SKM-1 treated with dmso at 0.1 percent for 144 hours (cell line): ENCODE data around the gene SIRT6.
"Not testable (repeated sequence)": the region's sequence is repeated elsewhere in the genome, so short reads cannot be mapped to it uniquely, and the experiment has no call there.

Experiments used
- DNase-seq: peaks from one replicate; lab custom pipeline; 2025; ENCODE audit not compliant: unreplicated experiment; lab: John Stamatoyannopoulos, UW

The SIRT6 gene

DNA sequence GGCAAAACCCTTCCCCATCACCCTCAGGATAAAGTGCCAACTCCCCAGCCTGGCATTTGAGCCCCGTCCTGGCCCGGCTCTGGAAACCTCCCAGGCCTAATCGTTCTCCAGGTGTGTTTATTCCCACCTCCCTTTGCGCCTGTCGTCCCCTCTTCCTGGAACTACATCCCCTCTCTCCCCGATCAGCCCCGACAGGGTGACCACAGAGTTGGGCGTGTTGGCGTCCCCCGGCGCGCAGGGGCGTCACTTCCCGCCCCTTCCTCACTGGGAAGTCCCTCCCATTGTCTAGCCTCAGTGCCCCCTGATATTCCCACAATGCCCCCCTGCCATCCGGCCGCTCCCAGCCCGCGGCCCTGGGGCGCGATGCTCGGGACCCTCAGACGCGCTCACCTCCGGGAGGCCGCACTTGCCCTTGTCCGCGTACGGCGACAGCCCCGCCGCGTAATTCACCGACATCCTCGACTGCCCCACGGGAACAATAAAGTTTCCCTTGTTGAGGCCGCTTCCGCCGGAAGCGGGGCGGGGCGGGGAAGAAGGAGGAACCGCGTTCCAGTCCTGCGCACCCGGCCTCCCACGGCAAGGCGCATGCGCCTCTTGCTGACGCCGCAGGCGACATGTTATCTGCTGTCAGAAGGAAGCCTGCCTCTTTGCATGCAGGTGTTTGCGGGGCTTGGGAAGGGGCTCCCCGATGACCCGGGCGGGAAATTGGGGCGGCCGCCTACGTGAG lies at the start of gene SIRT6, which contains the start of gene ANKRD24:
TSS of gene SIRT6 (minus strand) at position 480 of the 727 bp plus-strand sequence. CDS start at position 456, 24 bp downstream.
TSS of gene ANKRD24 (plus strand) at position 606 of the 727 bp plus-strand sequence. CDS start 3,737 bp downstream, outside the sequence.
- DNase-seq: peak; percentile 87

DNA sequence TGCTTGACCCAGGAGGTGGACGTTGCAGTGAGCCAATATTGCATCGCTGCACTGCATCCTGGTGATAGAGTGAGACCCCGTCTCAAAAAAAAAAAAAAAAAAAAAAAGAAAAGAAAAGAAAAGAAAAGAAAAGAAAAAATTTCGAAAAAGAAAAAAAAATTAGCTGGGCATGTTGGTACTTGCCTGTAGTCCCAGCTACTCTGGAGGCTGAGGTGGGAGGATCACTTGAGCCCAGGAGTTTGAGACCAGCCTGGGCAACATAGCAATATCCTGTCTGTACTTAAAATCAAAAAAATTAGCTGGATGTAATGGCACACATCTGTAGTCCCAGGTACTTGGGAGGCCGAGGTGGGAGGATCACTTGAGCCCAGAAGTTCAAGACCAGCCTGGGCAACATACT lies 49.8 kb upstream of the SIRT6 start:
- not testable (repeated sequence) for DNase-seq

DNA sequence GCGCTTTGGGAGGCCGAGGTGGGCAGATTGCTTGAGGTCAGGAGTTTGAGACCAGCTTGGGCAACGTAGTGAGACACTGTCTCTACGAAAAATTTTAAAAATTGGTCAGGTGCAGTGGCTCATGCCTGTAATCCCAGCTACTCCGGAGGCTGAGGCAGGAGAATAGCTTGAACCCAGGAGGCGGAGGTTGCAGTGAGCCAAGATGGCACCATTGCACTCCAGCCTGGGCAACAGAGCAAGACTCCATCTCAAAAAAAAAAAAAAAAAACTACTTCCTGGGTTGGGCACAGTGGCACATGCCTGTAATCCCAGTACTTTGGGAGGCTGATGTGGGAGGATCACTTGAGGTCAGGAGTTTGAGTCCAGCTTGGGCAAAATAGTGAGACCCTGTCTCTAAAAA lies 49.2 kb upstream of the SIRT6 start:
- not testable (repeated sequence) for DNase-seq

DNA sequence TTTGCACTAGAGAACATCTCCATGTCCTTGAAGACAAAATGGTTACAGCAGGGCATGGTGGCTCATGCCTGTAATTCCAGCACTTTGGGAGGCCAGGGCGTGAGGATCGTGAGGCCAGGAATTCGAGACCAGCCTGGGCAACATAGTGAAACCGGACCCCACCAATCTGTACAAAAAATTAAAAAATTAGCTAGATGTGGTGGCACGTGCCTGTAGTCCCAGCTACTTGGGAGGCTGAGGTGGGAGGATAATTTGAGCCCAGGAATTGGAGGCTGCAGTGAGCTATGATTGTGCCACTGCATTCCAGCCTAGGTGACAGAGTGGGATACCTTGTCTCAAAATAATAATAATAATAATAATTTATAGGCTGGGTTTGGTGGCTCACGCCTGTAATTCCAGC lies 47.9 kb upstream of the SIRT6 start:
- not testable (repeated sequence) for DNase-seq

DNA sequence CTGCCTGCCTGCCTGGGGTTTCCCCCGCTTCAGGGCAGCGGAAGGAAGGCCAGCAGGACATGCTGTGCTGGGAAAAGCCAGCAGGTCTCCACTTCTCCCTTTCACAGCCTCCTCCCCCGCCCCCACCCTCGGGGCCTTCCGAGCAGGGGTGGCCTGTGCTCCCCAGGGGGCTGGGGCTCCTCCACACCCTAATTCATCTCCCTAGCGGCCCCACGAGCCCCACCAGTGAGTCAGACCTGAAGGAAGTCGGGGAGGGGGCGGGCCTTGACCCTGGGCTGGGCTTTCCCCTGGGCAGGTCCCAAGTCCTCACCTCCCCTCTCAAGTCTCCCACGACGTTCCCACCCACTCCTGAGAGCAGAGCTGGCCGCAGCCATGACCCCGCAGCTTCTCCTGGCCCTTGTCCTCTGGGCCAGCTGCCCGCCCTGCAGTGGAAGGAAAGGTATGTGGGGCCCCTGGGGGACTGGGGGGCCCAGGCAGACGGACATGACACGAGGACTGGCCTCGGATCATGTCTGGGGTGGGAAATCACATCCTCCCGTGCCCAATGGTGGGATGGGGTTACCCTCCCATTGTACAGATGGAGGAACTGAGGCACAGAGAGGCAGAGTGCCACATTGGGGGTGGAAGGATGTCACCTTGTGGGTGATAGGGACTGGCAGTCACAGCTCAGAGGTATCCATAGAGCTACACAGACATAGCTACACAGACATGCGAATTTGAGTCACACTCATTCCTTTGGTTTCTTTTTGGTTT lies 47.0 kb upstream of the SIRT6 start, which contains the start of gene EBI3:
TSS of gene EBI3 (plus strand) at position 345 of the 753 bp plus-strand sequence. CDS start at position 373, 28 bp downstream.
- DNase-seq: no peak

DNA sequence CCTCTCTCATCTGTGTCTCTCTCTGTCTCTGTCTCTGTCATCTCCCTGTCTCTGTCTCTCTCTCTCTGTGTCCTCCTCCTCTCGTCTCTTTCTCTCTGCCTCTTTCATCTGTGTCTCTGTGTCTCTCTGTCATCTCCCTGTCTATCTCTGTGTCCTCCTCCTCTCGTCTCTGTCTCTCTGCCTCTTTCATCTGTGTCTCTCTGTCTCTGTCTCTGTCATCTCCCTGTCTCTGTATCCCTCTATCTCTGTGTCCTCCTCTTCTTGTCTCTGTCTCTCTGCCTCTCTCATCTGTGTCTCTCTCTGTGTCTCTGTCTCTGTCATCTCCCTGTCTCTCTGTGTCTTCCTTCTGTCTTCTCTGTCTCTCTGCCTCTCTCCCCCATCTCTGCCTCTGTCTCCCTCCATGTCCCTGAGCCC lies 46.4 kb upstream of the SIRT6 start:
- no peak for DNase-seq

DNA sequence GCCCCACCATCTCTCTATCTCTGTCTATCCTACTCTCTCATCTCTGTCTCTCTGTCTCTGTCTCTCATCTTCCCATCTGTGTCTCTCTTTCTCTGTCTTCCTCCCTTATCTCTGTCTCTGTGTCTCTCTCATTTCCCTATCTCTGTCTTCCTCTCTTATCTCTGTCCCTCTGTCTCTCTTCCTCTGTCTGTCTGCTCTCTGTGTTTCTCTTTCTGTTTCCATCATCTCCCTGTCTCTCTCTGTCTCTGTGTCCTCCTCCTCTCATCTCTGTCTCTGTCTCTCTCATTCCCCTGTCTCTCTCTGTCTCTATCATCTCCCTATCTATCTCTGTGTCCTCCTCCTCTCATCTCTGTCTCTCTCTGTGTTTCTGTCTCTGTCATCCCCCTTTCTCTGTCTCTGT lies 45.4 kb upstream of the SIRT6 start:
- no peak for DNase-seq

DNA sequence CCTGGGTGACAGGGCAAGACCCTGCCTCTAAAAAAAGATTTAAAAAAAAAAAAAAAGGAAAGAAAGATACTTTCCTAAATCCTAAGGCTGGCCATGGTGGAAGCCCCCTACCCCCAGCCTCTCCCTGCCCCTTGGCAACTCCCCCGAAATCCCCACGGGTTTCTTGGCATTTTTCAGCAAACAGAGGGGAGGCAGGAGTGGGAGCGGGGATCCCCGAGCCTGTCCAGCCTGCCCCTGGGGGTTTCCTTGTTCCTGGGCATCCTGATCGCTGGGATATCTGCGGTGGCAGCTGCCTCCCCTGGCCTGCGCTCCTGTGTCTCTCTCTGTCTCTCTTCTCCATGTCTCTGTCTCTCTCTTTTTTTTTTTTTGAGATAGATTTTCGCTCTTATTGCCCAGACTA lies 43.5 kb upstream of the SIRT6 start:
- no peak for DNase-seq

DNA sequence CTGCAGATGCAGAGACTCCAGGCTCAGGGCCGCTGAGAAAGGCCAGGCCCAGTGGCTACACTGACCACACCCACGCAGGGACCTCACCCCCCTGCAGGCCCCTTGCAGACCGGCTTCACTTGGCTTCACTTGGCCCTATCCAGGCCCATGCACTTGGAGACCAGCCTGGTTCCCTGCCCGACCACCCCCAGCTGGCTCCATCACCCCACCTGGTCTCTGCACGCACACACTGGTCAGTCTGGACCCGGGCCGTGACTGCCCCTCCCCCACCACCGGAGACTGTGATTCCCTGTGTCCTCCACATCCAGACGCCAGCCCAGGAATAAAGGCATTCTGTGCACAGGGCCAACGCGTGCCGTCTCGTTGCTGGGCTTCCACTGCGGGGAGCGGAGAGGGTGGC lies 42.1 kb upstream of the SIRT6 start:
- DNase-seq: no peak

DNA sequence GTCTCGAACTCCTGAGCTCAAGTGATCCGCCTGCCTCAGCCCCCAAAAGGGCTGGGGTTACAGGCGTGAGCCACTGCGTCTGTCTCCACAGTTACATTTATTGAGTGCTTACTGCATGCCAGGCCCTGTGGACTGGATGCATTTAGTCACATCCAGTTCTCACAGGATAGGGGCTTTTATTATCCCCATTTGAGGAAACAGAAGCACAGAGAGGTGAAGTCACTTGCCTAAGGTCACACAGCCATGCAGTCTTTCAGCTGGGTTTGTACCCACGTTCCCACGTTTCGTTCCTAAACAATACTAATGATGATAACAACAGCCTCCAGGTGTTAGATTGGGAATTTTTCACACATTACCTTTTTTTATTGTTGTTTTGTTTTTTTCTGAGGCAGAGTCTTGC lies 37.8 kb upstream of the SIRT6 start:
- DNase-seq: no peak

DNA sequence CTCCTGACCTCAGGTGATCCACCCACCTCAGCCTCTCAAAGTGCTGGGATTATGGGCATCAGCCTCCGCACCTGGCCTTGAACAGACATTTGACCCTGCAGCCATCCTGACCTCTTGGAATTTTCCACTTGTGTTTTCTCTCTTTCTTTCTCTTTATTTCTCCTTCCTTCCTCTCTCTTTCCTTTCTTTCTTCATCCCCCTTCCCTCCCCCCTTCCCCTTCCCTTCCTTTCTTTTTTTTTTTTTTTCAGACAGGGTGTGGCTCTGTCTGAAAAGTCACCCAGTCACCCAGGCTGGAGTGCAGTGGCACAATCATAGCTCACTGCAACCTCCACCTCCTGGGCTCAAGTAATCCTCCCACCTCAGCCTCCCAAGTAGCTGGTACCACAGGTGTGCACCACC lies 36.2 kb upstream of the SIRT6 start:
- not testable (repeated sequence) for DNase-seq

DNA sequence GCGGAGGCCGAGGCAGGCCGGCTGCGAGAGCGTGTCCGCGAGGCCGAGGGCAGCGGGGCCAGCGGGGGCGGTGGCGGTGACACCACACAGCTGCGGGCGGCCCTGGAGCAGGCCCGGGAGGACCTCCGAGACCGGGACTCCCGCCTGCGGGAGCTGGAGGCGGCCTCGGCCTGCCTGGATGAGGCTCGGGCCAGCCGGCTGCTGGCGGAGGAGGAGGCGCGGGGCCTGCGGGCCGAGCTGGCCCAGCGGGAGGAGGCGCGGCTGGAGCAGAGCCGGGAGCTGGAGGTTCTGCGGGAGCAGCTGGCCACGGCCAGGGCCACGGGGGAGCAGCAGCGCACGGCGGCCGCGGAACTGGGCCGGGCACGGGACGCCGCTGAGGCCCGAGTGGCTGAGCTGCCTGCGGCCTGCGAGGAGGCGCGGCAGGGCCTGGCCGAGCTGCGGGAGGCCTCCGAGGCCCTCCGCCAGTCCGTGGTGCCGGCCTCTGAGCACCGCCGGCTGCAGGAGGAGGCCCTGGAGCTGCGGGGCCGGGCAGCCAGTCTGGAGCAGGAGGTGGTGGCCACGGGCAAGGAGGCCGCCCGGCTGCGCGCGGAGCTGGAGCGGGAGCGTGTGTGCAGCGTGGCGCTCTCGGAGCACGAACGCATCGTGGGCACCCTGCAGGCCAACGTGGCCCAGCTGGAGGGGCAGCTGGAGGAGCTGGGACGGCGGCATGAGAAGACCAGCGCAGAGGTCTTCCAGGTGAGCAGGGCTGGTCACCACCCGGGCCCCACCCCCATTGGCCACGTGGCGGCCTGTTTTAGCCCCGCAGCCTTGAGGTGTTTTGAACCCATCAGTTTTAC lies 35.3 kb upstream of the SIRT6 start:
- DNase-seq: no peak

DNA sequence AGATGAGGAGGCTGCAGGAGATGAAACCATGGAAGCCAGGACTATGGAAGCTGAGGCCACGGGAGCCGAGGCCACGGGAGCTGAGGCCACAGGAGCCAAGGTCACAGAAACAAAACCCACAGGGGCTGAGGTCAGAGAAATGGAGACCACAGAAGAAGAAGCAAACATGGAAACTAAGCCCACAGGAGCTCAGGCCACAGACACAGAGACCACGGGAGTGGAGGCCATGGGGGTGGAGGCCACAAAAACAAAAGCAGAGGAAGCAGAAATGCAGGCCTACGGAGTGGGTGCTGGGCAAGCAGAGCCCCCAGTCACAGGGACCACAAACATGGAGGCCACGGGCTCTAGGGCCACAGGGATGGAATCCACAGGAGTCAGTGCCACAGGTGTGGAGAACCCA lies 34.5 kb upstream of the SIRT6 start:
- no peak for DNase-seq

DNA sequence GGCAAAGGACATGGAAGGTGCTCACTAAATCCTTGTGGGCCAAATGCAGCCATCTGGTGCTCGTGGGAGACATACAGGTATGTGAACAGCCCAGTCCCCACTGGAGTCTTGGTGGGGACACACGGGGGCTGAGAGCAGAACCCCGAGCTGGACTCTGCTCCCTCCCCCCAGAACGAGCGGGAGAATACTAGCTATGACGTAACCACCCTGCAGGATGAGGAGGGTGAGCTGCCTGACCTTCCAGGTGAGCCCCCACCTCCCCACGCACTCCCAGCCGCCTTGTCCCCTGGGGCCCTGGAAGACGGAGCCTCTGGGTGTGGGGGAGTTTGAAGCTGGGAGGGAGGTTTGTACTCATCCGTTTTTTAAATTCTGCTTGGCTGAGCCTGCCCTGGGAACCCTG lies 33.4 kb upstream of the SIRT6 start:
- DNase-seq: no peak

DNA sequence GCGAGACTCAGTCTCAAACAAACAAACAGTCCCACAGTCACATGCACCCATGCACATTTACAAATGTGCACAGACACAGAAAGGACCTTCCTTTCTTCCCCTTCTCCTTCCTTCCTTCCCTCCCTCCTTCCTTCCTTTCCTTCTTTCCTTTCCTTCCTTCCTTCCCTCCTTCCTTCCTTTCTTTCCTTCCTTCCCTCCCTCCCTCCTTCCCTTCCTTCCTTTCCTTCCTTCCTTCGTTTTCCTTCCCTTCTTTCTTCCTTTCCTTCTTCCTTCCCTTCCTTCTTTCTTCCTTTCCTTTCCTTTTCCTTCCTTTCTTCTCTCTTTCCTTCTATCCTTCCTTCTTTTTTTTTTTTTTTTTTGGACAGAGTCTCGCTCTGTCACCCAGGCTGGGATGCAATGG lies 30.8 kb upstream of the SIRT6 start:
- DNase-seq: no peak

DNA sequence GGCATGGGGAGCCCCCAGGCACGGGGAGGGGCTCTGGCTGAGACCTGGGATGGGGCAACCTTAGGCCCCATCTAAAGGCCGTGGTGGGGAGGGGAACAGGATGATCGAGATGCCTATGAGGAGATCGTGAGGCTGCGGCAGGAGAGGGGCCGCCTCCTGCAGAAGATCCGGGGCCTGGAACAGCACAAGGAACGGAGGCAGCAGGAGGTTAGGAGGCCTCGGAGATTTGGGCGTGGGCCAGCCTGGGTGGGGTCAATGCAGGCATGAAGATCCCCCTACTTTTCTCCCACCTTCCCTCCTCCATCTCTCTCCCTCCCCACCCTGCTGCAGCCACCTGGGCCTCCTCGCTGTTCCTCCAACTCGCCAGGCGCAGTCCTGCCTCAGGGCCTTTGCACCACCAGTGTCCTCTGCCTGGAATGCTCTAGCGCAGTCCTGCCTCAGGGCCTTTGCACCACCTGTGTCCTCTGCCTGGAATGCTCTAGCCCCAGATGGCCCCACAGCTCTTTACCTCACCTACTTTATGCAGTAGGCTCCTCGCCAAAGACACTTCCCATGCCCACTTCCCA lies 27.9 kb upstream of the SIRT6 start:
- no peak for DNase-seq

DNA sequence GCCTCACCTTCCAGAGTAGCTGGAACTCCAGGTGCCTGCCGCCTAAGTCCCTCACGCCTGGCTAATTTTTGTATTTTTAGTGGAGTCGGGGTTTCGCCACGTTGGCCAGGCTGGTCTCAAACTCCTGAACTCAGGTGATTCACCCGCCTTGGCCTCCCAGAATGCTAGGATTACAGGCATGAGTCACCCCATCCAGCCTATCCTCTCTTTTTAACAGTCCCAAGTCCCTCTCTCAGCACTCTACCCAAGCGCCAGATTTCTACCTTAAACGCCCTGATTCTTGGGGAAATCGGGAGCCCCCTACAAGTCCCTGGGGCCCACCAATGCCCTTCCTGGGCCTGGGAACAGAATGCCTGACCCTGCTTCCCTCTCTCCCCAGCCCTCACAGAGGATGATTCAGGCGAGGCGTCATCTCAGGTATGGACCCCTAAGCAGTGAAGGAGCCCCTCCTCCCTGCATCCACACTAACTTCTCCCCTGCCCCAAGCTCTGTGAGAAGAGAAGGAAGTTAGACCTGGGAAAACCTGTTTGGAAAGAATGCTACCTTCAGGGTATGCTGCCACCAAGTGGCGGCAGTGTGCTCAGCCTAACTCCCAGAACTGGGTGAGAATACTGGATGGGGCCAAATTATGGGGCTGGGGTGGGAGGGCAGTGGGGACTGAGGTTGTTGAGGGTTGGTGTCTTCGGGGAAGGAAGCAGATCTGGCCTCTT lies 26.2 kb upstream of the SIRT6 start:
- peak; percentile 17 for DNase-seq

DNA sequence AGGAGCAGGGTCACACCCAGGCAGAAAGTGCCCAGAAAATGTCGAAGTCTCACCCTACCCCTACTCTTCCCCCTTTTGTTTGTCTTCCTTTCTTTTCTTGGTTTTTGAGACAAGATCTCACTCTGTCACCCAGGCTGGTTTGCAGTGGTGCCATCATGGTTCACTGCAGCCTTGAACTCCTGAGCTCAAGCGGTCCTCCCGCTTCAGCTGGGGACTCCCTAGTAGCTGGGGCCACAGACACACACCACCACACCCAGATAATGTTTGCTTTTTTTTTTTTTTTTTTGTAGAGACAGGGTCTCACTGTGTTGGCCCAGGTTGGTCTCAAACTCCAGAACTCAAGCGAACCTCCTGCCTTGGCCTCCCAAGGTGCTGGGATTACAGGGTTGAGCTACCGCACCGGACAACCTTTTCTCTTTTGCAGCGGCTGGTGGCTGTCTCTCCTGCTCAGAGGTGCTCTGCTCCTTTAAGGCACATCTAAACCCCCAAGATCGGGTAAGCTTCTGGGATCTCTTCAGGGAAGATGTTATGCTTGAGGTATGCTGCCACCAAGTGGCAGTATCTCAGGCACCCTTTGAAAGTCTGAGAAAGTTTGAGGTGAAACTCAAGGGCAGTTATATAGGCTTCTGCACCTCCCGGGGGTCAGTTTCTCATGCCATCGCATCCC lies 24.6 kb upstream of the SIRT6 start:
- DNase-seq: no peak

DNA sequence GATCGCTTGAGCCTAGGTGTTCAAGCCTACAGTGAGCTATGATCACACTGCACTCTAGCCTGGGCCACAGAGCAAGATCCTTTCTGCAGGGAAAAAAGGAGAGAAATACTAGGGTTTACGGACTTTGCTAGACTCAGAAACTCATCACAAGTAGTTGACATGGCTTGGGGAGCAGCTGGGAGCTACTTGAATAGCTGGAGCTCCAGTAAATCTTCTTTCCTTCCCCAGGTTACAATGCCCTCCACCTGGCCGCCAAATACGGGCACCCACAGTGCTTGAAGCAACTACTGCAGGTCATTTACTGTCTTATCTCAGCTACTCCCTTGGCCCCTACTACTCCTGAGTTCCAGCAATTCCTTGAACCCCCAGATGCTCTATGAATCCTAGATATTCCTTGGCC lies 19.4 kb upstream of the SIRT6 start:
- DNase-seq: no peak
